T-helper 1 cell treated with Interleukin-12 subunit alpha and Interleukin-12 subunit beta and Interleukin-4 antibody, amounts not matched to agents 30 ng/mL and 1 ng/mL, for 36 hours (primary cell): ENCODE measurements around the gene RAB31. TPM values are rescaled to one million over a fixed set of nuclear protein-coding genes. Genes with fewer than 3 reads are reported as not detected.

Source experiments
- intact Hi-C: fragments of 100-400 bp; cut with micrococcal nuclease; formaldehyde crosslinking; loops from one replicate; pipeline ENCODE4 v1.15.1; 2024
- total RNA-seq: library from RNA; stranded (reverse); gene quantifications from 2 replicates; pipeline ENCODE4 v1.2.3, GENCODE V29; 2022

RAB31 gene
- total RNA-seq, 1 donor from 2014 or later, result 0.66 TPM

- intact Hi-C loops, result no loop called here
Observed at GRCh38 chr18:9858642-9859041, 150.5 kb downstream of the RAB31 start.

GRCh38 chr18:9859232-9859631 is 151.1 kb downstream of the RAB31 start:
- intact Hi-C loops, result no loop called here

GRCh38 chr18:9860682-9861081 is 152.6 kb downstream of the RAB31 start:
- intact Hi-C loops, result no loop called here

- intact Hi-C loops, result no loop called here
Observed at GRCh38 chr18:9861157-9861556, 153.1 kb downstream of the RAB31 start.

GRCh38 chr18:9861933-9862332 is 153.8 kb downstream of the RAB31 start:
- intact Hi-C loops, result no loop called here

DNA sequence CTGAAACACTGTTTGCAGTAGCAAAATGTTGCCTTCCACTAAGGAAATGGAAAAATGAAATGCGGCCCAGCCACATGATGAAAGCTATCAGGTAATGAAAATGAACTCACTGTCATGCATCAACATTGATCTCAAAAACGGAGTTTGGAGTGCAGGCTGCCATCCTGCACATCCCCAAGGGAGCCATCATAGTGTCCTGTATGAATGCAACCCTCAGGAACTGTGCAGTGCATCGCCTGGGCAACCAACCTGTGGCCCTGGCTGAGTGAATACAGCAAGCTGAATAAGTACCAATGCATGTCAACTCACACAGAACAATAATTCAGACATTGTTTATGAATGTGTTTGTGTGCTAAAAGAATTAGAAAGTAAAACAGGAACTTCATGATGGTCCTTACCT is 154.6 kb downstream of the RAB31 start:
- intact Hi-C loops, result no loop called here

- intact Hi-C loops, result no loop called here
Observed at GRCh38 chr18:9863282-9863681, 155.2 kb downstream of the RAB31 start.

GRCh38 chr18:9865764-9866490 is 157.8 kb downstream of the RAB31 start:
- intact Hi-C loops, result no loop called here

GRCh38 chr18:9866627-9867026 is 158.5 kb downstream of the RAB31 start:
- intact Hi-C loops, result no loop called here

DNA sequence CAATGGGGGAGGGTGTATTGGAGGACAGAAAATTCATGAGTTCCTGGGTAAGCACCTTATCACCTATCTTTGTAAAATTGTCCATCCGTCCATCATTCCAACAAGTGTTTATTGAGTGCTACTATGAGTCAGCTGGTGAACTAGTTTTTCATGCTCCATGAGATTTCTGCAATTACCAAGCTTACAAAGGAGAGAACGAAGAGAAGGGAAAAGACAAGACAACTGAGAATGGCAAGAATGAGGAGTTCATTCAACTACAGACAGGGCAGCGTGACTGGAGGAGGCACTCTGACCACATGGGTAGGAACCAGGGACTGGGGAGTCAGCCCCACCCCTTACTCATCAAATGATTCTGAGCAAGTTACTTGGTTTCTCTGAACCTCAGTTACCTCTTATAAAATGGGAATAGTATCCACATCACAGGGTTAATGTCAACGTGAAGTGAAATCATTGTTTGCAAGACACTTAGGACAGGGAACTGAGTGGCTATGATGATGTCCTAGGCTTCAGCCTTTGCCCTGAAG is 159.0 kb downstream of the RAB31 start:
- intact Hi-C loops, result no loop called here

DNA sequence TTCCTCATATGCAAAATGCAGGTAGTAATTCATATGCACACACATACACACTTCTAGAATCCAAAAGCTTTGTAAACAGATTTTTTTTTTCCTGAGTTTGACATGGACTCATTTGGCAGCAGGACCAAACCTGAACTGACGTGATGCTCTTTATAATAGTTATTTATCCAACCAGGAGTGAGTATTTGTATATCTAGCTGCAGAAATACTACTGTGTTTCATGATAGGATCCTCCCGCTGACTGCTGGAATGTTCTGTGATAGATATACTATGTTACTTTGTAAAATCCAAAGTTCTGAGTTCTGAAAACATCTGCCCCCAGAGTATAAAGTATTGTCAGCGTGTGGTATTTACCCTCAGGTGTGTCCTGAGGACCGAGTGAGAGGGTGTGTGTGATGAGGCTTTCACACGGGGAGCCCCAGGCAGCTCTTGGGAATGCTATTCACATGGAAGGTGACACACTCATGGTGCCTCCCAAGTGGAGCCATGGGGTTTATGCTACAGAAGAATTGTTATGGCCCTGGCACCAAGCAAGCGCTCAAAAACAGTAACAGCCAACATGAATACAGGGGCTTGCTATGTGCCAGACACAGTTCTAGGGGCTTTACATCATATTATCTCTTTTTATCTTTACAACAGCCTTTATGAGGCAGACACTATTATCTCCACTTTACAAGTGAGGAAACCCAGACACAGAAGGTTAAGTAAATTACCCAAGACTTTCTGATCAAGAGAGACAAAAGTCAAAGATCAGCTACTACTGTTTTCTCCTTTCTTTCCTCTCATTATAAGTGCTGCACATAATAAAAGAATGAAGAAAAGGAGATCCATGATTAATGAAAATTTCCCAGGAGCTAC is 161.0 kb downstream of the RAB31 start:
- intact Hi-C loops, result no loop called here

- intact Hi-C loops, result no loop called here
Observed at GRCh38 chr18:9869715-9870430, 161.8 kb downstream of the RAB31 start.

GRCh38 chr18:9870431-9871008 is 162.4 kb downstream of the RAB31 start:
- intact Hi-C loops, result no loop called here

DNA sequence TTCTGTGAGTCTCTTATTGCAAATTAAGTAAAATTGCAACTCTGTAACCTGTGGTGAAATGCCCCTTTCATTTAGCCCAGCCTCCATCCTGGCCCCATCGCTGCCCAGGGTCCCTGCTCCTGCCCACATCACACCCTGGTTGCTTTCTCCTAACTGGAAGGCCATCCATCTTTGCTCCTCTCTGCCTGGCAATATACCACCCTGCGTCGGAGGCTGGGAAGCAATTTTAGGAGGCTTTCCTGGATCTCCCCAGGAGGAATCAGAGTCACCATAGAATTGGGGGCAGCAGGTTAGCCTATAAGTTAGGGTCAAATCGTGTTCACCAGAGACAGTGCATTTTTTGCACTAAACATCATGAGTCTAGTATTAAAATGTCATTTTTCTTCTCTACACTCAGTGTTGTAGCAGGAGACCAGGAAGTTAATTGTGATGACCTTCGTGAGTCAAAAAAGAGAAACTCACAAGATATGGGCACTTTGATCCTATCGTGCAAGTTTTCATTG is 163.2 kb downstream of the RAB31 start:
- intact Hi-C loops, result no loop called here

- intact Hi-C loops, result no loop called here
Observed at GRCh38 chr18:9872823-9873222, 164.7 kb downstream of the RAB31 start.

- intact Hi-C loops, result no loop called here
Observed at GRCh38 chr18:9874728-9875127, 166.6 kb downstream of the RAB31 start.

DNA sequence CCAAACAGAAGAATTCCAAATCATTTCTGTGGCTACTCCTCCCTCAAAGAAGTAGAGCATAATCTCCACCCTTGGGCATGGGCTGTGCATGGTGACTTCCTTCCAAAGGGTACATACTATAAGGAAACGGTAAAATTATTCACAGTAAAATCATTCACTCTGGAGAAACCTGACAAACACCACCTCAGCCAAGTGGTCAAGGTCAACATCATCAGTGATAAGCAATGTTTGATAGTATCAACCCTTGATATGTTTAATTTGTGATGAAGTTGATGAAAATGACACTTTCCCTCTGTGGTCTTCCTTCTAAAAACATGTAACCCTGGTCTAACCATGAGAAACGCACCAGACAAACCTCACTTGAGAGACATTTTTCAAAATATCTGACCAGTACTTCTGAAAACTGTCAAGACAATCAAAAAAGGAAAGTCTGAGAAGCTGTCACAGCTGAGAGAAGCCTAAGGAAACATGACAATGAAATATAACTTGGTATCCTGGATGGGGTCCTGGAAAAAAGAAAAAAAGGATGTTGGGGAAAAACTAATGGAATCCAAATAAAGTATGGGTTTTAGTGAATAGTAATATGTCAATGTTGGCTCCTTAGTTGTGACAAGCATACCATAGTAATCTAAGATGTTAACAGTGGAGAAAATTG is 168.2 kb downstream of the RAB31 start:
- intact Hi-C loops, result no loop called here

- intact Hi-C loops, result no loop called here
Observed at GRCh38 chr18:9876867-9877654, 169.0 kb downstream of the RAB31 start.

- intact Hi-C loops, result no loop called here
Observed at GRCh38 chr18:9877655-9878014, 169.5 kb downstream of the RAB31 start.

DNA sequence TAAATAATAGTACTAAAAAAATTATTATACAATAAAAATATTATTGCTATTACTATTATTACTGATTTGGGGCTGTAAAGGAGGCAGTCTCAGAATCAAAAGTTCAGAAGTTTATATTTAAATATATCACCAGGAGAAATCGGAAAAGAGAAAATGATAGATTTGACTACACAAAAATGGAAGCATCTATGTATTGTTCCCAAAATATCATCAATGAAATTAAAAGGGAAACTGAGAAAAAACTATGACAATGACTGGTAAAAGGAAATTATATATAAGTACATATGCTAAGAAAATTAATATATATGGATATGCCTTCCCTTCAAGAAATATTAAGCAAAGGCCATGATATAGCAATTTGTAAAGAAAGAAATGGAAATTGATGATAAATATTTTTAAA is 170.0 kb downstream of the RAB31 start:
- intact Hi-C loops, result no loop called here
